NCI-H2196 (cell line): ENCODE data around the gene KLHL29.

Experiments used
- DNase-seq: peaks from one replicate; lab custom pipeline; 2025; ENCODE audit not compliant: unreplicated experiment; lab: John Stamatoyannopoulos, UW

KLHL29 gene

GRCh38 chr2:23509103-23509502 is 124.1 kb downstream of the KLHL29 start:
- no peak for DNase-seq

GRCh38 chr2:23509596-23510292 is 124.8 kb downstream of the KLHL29 start:
- DNase-seq, result no peak

- no peak for DNase-seq
Measured at GRCh38 chr2:23510471-23510870, 125.5 kb downstream of the KLHL29 start.

GRCh38 chr2:23512778-23513177 is 127.8 kb downstream of the KLHL29 start:
- no peak for DNase-seq

- DNase-seq, result no peak
Measured at GRCh38 chr2:23513245-23513871, 128.4 kb downstream of the KLHL29 start.

- no peak for DNase-seq
Measured at GRCh38 chr2:23513872-23514793, 129.2 kb downstream of the KLHL29 start.

- no peak for DNase-seq
Measured at GRCh38 chr2:23516520-23517256, 131.7 kb downstream of the KLHL29 start.

- DNase-seq, result no peak
Measured at GRCh38 chr2:23518481-23519333, 133.7 kb downstream of the KLHL29 start.

- no peak for DNase-seq
Measured at GRCh38 chr2:23519334-23519651, 134.3 kb downstream of the KLHL29 start.

- DNase-seq, result no peak
Measured at GRCh38 chr2:23520256-23520655, 135.3 kb downstream of the KLHL29 start.

GRCh38 chr2:23521060-23521459 is 136.1 kb downstream of the KLHL29 start:
- no peak for DNase-seq

GRCh38 chr2:23522726-23523372 is 137.9 kb downstream of the KLHL29 start:
- DNase-seq, result no peak

- DNase-seq, result no peak
Measured at GRCh38 chr2:23523373-23524260, 138.6 kb downstream of the KLHL29 start.

GRCh38 chr2:23524261-23524706 is 139.3 kb downstream of the KLHL29 start:
- DNase-seq, result no peak

- DNase-seq, result no peak
Measured at GRCh38 chr2:23525137-23525765, 140.3 kb downstream of the KLHL29 start.

GRCh38 chr2:23526114-23526513 is 141.1 kb downstream of the KLHL29 start:
- no peak for DNase-seq

- no peak for DNase-seq
Measured at GRCh38 chr2:23526835-23527790, 142.1 kb downstream of the KLHL29 start.
